A549 (cell line): ENCODE data around the gene HOXC13. TPM values are rescaled to one million over a fixed set of nuclear protein-coding genes. Genes with fewer than 3 reads are reported as not detected.

Experiments
- ATAC-seq, 2 experiments: fragments of 200-7000 bp in 1 of 2; fragments of >200 bp in 1 of 2; cut with Nextera tagmentation in 1 of 2; cut with Tn5 transposase in 1 of 2; 3 replicates each; pipeline versions ENCODE4 v1.8.0 to v1.9.1; 2018 to 2020; ENCODE audit warnings: mild to moderate bottlenecking in 1 of 2, moderate library complexity in 1 of 2
- CTCF ChIA-PET: fragments of 300-600 bp; sonication (Branson Sonifier 250); formaldehyde crosslinking; extraction: SDS; loops from one replicate; lab custom pipeline; 2021; ENCODE audit warnings: antibody characterized with exemption, inconsistent platforms; lab: Yijun Ruan, JAX
- POLR2A ChIA-PET: fragments of 350-600 bp; formaldehyde crosslinking; extraction: SDS; loops from one replicate; lab custom pipeline; 2021; ENCODE audit warnings: antibody characterized with exemption, inconsistent platforms; lab: Yijun Ruan, JAX
- DNase-seq, 2 experiments: peaks; one replicate each; pipeline versions ENCODE4 v3.0.0 to v3.0.0-alpha.2; 2011 to 2016; ENCODE audit warnings: low read depth in 1 of 2, low spot score in 1 of 2
- FAIRE-seq: peaks from 2 replicates; lab custom pipeline; 2011; peaks lifted over from hg19 to GRCh38; lab: Jason Lieb, UNC
- H3K27ac ChIP-seq, 2 experiments: fragments of >200 bp; sonication (Bioruptor Twin); formaldehyde crosslinking; 3 replicates each; pipeline ENCODE4 v1.5.1; 2016 to 2017
- H3K4me1 ChIP-seq: fragments of >200 bp; sonication (Bioruptor Twin); formaldehyde crosslinking; 3 replicates; pipeline ENCODE4 v1.6.1; 2016
- H3K4me2 ChIP-seq: fragments of >200 bp; sonication (Bioruptor Twin); formaldehyde crosslinking; 3 replicates; pipeline ENCODE4 v1.6.1; 2016
- H3K4me3 ChIP-seq: fragments of >200 bp; sonication (Bioruptor Twin); formaldehyde crosslinking; 3 replicates; pipeline ENCODE4 v1.5.1; 2016
- H3K9me3 ChIP-seq: fragments of >200 bp; sonication (Bioruptor Twin); formaldehyde crosslinking; 3 replicates; pipeline ENCODE4 v1.6.1; 2016
- ELK1 ChIP-seq: fragments of 150-350 bp; IDR thresholded peaks from 2 replicates; pipeline ENCODE4 v1.6.1; 2014; ENCODE audit warnings: low read depth, mild to moderate bottlenecking, low read length
- EP300 ChIP-seq, 2 experiments: fragments of >200 bp; sonication (Bioruptor Twin); formaldehyde crosslinking; IDR thresholded peaks; 2 replicates in 1 of 2; 3 replicates in 1 of 2; pipeline ENCODE4 v1.6.1; 2016 to 2017
- ESRRA ChIP-seq: fragments of 150-350 bp; IDR thresholded peaks from 2 replicates; pipeline ENCODE4 v1.6.1; 2014; ENCODE audit warnings: mild to moderate bottlenecking, low read length, borderline replicate concordance
- FOSB ChIP-seq: fragments of 250-450 bp; sonication (Bioruptor Pico); IDR thresholded peaks from 2 replicates; pipeline ENCODE4 v1.5.0; 2020; ENCODE audit warnings: mild to moderate bottlenecking, moderate library complexity
- FOXS1 ChIP-seq: fragments of 250-450 bp; sonication (Bioruptor Pico); IDR thresholded peaks from 2 replicates; pipeline ENCODE4 v1.5.0; 2020; ENCODE audit warnings: mild to moderate bottlenecking, moderate library complexity
- HES2 ChIP-seq: fragments of >200 bp; sonication (Bioruptor Twin); formaldehyde crosslinking; IDR thresholded peaks from 2 replicates; pipeline ENCODE4 v1.6.1; 2016
- JUNB ChIP-seq: fragments of >200 bp; sonication (Bioruptor Twin); formaldehyde crosslinking; IDR thresholded peaks from 2 replicates; pipeline ENCODE4 v1.6.1; 2016
- KDM1A ChIP-seq: fragments of 200-600 bp; sonication (generic); IDR thresholded peaks from 2 replicates; pipeline ENCODE4 v1.6.1; 2016; ENCODE audit warnings: low read depth, mild to moderate bottlenecking
- MAX ChIP-seq: IDR thresholded peaks from 2 replicates; pipeline ENCODE4 v1.6.1; 2012
- MYC ChIP-seq: IDR thresholded peaks from 2 replicates; pipeline ENCODE4 v1.6.1; 2012; ENCODE audit warnings: mild to moderate bottlenecking, inconsistent platforms, low read length, improper control_type of control experiment, borderline replicate concordance
- PBX3 ChIP-seq: IDR thresholded peaks from 2 replicates; pipeline ENCODE4 v1.6.1; 2012
- PHF8 ChIP-seq: fragments of 200-600 bp; sonication (generic); IDR thresholded peaks from 2 replicates; pipeline ENCODE4 v1.6.1; 2016; ENCODE audit warnings: low read depth, mild to moderate bottlenecking, antibody characterized with exemption, moderate library complexity, borderline replicate concordance
- POLR2A ChIP-seq: IDR thresholded peaks from 2 replicates; pipeline ENCODE4 v1.6.1; 2012; ENCODE audit warnings: mild to moderate bottlenecking, low read length
- RAD21 ChIP-seq, 2 experiments: fragments of >200 bp in 1 of 2; sonication (Bioruptor Twin) in 1 of 2; formaldehyde crosslinking in 1 of 2; IDR thresholded peaks in 1 of 2; conservative IDR thresholded peaks in 1 of 2; 2 replicates in 1 of 2; 3 replicates in 1 of 2; pipeline ENCODE4 v1.6.1; 2012 to 2018; ENCODE audit warnings: inconsistent platforms in 1 of 2
- RNF2 ChIP-seq: fragments of 200-600 bp; sonication (generic); IDR thresholded peaks from 2 replicates; pipeline ENCODE4 v1.6.1; 2016; ENCODE audit warnings: low read depth, mild to moderate bottlenecking, antibody characterized with exemption, moderate library complexity, borderline replicate concordance
- SMC3 ChIP-seq: fragments of >200 bp; sonication (Bioruptor Twin); formaldehyde crosslinking; IDR thresholded peaks from 3 replicates; pipeline ENCODE4 v1.6.1; 2018; ENCODE audit warnings: inconsistent platforms
- SREBF2 ChIP-seq: fragments of 450-650 bp; IDR thresholded peaks from 2 replicates; pipeline ENCODE4 v1.6.1; 2014; ENCODE audit warnings: mild to moderate bottlenecking, moderate library complexity
- TFCP2L1 ChIP-seq: fragments of 250-450 bp; sonication (Bioruptor Pico); IDR thresholded peaks from 2 replicates; pipeline ENCODE4 v1.5.0; 2021; ENCODE audit warnings: mild to moderate bottlenecking
- ZFP36 ChIP-seq: fragments of 450-650 bp; IDR thresholded peaks from 2 replicates; pipeline ENCODE4 v1.6.1; 2014; ENCODE audit warnings: borderline replicate concordance; ENCODE audit not compliant: partially characterized antibody
- ZNF302 ChIP-seq: fragments of 250-450 bp; sonication (Bioruptor Pico); IDR thresholded peaks from 2 replicates; pipeline ENCODE4 v1.9.0; 2021; ENCODE audit warnings: inconsistent platforms, mild to moderate bottlenecking, moderate library complexity
- ZSCAN20 ChIP-seq: fragments of 250-450 bp; sonication (Bioruptor Pico); IDR thresholded peaks from 2 replicates; pipeline ENCODE4 v1.8.0; 2022; ENCODE audit warnings: mild to moderate bottlenecking, moderate library complexity
- WGBS: methylation state at CpG from one replicate; pipeline ENCODE4 v1.1.6; 2017; ENCODE audit errors: missing lambda C conversion rate; 5-methylcytosine and 5-hydroxymethylcytosine counted together
- polyA plus RNA-seq, 4 experiments: library from polyadenylated mRNA; depleted of rRNA in 3 of 4; stranded (reverse); fragments of >200 nt; fragmentation: RNase III in 1 of 4; extraction: RNeasy Plus Mini Kit Qiagen cat#74134 plus additional on column Dnase treatment in 1 of 4; gene quantifications; 2 replicates in 3 of 4; 3 replicates in 1 of 4; pipeline ENCODE4 v1.2.3, GENCODE V29; 2011 to 2017
- TF ChIP-seq, protein P1 (sequence below): fragments of >200 bp; sonication (Bioruptor Twin); formaldehyde crosslinking; IDR thresholded peaks from 3 replicates; pipeline ENCODE4 v1.5.1; 2016

HOXC13 gene
- polyA plus RNA-seq, 2 of the 4 experiments (the other 2 are of a cell fraction), result 3.9 to 6.5 TPM

- Histone ChIP-seq H3K4me2 (peak overlapping the region; percentile 87), H3K4me3 (peak overlapping the region; percentile 39), H3K9me3 (no peaks in the 10 kb centered on the region), H3K4me1 (peaks cover 25% of the 10 kb centered on the region), H3K27ac (peak overlapping the region; percentile 15 to 69; a peak in 4 of 6 replicates)
- 17% methylated on average over 28 of the region's 28 CpGs for WGBS
- DNase-seq (peak; percentile 69 to 77), ATAC-seq (peak in 1 of 2 experiments; percentile 63; a peak in 3 of 6 replicates), FAIRE-seq (no peak)
- ChIA-PET POLR2A (no interaction called here), CTCF (interaction anchor here (0.6 to 28.7 kb wide), 36 partner anchors 10 to 392 kb away, joined by 3 to 1074 read pairs (median 8); partner anchors contain the start of genes HOXC5, HOXC8, HOXC9 and SMUG1)
- no peak for TF ChIP-seq FOSB (CRISPR knock-in tag)
- TF ChIP-seq MAX, result 0 out of 2 replicates have a peak, but pooled peaks have one; percentile 33
- TF ChIP-seq SMC3, result peak; percentile 91
- TF ChIP-seq TFCP2L1 (CRISPR knock-in tag), result no peak
- TF ChIP-seq SREBF2, result no peak
- no peak for TF ChIP-seq HES2
- no peak for TF ChIP-seq MYC
- TF ChIP-seq RAD21 (conservative IDR thresholded peaks at IDR 0.05 in 1 of 2, IDR thresholded peaks at IDR 0.05 in 1 of 2), result peak; percentile 83 to 85
- TF ChIP-seq, protein P1, sequence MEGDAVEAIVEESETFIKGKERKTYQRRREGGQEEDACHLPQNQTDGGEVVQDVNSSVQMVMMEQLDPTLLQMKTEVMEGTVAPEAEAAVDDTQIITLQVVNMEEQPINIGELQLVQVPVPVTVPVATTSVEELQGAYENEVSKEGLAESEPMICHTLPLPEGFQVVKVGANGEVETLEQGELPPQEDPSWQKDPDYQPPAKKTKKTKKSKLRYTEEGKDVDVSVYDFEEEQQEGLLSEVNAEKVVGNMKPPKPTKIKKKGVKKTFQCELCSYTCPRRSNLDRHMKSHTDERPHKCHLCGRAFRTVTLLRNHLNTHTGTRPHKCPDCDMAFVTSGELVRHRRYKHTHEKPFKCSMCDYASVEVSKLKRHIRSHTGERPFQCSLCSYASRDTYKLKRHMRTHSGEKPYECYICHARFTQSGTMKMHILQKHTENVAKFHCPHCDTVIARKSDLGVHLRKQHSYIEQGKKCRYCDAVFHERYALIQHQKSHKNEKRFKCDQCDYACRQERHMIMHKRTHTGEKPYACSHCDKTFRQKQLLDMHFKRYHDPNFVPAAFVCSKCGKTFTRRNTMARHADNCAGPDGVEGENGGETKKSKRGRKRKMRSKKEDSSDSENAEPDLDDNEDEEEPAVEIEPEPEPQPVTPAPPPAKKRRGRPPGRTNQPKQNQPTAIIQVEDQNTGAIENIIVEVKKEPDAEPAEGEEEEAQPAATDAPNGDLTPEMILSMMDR, result peak; percentile 89
- TF ChIP-seq EP300 (IDR thresholded peaks at IDR 0.05), result no peak
- TF ChIP-seq ZNF302 (CRISPR knock-in tag), result no peak
- no peak for TF ChIP-seq FOXS1 (CRISPR knock-in tag)
These were observed 50.8 kb downstream of the HOXC13 start for GRCh38 chr12:53989227-53990113.

DNA sequence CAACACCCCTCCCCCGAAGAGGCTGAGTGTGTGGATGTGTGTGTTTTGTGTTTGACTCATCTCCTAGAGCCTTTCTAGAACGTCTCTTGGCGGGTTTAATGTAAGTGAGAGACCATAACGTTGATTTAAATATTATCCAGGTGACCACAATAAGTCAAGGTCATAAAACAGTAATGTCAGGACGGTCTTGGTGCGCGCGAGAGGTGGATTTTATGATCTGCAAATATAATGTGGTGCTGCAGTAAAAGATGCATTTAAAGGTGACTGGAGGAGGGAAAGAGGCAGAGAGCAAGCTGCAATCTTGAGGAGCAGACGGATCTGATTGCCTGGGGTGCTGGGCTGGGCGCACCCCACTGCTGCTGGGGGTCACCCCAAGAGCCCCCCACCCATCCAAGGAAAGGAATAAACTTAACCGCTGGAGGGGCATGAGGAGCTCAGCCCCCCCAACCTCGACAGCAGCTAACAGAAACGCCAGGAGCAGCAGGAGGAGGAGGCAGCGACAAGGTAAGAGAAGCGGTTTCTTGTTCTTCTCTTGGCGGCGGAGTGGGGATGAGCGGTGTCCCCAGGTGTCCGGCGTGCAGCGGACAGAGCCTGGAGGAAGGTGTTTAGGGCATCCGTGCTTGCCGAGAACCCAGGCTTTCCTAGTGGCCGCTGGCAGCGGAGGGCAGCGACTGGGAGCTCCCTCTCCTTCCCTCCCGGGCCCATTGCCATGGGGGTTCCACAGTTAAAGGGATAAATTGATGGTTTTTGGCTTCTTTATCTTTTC lies 51.9 kb downstream of the HOXC13 start:
- DNase-seq, result no peak
- Histone ChIP-seq H3K4me2 (peak overlapping the region; percentile 87), H3K9me3 (no peaks in the 10 kb centered on the region), H3K4me3 (no peak overlapping the region), H3K27ac (peak overlapping the region in 1 of 2 experiments; percentile 11; a peak in 1 of 6 replicates), H3K4me1 (peaks cover 24% of the 10 kb centered on the region)
- 63% methylated on average over 27 of the region's 27 CpGs for WGBS
- ChIA-PET POLR2A (interaction anchor here (0.5 to 1.7 kb wide), 3 partner anchors 9 to 27 kb away, joined by 3 to 5 read pairs (median 4); partner anchors contain the start of genes HOXC8 and HOXC9), CTCF (interaction anchor here (0.6 to 28.7 kb wide), 24 partner anchors 9 to 304 kb away, joined by 3 to 1074 read pairs (median 6); partner anchors contain the start of genes HOXC5, HOXC8, HOXC9 and SMUG1)
- FAIRE-seq, result no peak
- TF ChIP-seq RAD21 (conservative IDR thresholded peaks at IDR 0.05 in 1 of 2, IDR thresholded peaks at IDR 0.05 in 1 of 2) (no peak), POLR2A (no peak), SMC3 (no peak), ZFP36 (no peak), EP300 (IDR thresholded peaks at IDR 0.05) (no peak), RNF2 (no peak), JUNB (no peak), PHF8 (no peak), PBX3 (no peak), ESRRA (no peak), ELK1 (no peak), FOSB (CRISPR knock-in tag) (no peak), ZSCAN20 (no peak), MAX (no peak), KDM1A (no peak)
- TF ChIP-seq, protein P1, result no peak
- ATAC-seq, result no peak
